Activated naive CD4-positive, alpha-beta T cell treated with anti-CD3 and anti-CD28 coated beads, Interleukin-2, amount 50 U/mL, for 24 hours (primary cell): ENCODE results near the gene SBSN.

Experiments
- H3K27ac Mint-ChIP-seq: one replicate; pipeline ENCODE4 v1.8.0; 2021; ENCODE audit warnings: mild to moderate bottlenecking, mixed read lengths
- H3K27me3 Mint-ChIP-seq: one replicate; pipeline ENCODE4 v1.8.0; 2021; ENCODE audit warnings: mixed read lengths
- H3K36me3 Mint-ChIP-seq: one replicate; pipeline ENCODE4 v1.8.0; 2021; ENCODE audit warnings: mixed read lengths
- H3K4me1 Mint-ChIP-seq: one replicate; pipeline ENCODE4 v1.8.0; 2021; ENCODE audit warnings: mixed read lengths
- H3K4me3 Mint-ChIP-seq: one replicate; pipeline ENCODE4 v1.8.0; 2021; ENCODE audit warnings: mild to moderate bottlenecking, mixed read lengths
- H3K9me3 Mint-ChIP-seq: one replicate; pipeline ENCODE4 v1.8.0; 2021; ENCODE audit warnings: mixed read lengths

Gene SBSN

DNA sequence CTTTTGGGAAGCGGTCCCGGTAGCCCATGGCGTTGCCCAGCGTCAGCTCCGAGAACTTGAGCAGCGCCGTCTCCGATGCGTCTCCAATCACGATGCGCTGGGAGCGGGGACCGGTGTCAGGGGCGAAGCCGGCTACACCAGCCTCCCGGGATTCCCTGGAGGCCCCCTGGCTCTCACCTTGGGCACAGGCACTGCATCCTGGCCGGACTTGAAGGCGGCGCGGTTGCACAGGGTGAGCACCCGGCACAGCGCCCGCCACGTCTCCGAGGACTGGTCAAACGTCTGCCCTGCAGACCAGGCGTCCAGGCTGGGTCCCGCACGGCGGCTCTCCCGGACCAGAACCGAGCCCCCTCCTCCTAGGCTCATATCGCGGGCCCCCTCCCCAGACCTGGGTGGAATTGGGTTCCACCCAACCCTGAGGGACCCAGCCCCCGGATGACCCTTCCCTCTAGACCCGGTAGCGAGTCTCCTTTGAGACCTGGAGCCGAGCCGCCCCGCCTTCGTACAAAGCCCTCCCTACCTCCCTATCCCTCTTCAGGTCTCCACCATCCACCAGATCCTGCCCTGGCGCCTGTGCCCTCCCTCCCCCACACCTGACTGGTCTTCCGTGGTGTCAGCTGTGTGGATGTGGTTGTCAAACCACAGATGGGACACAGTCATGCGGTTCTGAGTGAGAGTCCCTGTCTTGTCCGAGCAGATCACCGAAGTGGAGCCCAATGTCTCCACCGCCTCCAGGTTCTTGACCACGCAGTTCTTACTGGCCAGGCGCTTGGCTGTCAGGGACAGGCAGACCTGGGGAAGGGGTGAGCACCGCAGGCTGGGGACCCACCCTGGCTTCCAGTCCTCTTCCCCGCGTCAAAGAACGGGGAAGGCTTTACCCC lies 30.5 kb upstream of the SBSN start:
- no peak overlapping the region for H3K4me3 Mint-ChIP-seq
- peaks cover 31% of the 10 kb centered on the region for H3K27me3 Mint-ChIP-seq

DNA sequence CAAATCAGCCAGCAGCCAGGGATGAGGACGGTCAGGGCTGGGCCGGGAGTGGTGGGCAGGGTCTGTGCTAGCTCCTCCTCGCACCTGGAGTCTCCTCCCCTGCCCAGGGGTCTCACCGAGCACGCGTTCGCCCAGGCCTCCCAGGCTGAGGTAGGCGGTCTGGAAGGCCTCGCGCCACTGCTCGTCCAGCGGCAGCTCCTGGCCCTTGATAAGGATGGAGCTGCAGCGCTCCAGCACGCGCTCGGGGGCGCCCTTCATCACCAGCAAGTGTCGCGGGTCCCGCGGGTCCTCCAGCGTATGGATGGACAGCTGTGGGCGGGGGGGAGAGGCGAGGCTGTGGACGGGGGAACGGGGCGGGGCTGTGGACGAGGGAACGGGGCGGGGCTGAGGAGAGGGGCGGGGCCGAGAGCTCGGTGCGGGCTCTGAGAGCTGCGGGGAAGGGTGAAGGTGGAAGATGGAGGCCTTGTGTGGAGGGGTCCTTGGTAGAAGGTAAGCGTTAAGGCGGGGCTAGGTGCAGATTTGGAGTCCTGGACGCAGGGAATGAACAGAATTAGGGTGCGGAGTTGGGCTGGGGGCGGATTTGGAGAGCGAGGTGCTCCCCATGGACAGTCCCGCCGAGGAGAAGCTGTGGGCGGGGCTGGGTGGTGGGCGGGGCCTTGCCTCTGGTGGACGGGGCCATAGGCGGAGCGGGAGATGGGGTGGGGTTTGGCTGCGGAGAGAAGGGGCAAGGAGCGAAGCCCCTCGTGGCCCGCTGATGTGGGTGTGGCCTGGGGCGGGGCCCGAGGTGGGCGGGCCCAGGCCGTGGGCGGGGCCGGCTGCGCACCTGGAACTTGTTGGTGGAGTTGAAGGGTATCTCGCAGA lies 29.7 kb upstream of the SBSN start:
- Mint-ChIP-seq H3K4me3 (peak overlapping the region; percentile 83), H3K27me3 (peaks cover 30% of the 10 kb centered on the region), H3K4me1 (peaks cover 9% of the 10 kb centered on the region), H3K9me3 (no peaks in the 10 kb centered on the region), H3K27ac (no peak overlapping the region), H3K36me3 (peaks cover 2% of the 10 kb centered on the region)

More for the DNA sequence above, 30.5 kb upstream of the SBSN start:
- no peak overlapping the region for H3K27ac Mint-ChIP-seq
- H3K9me3 Mint-ChIP-seq: no peaks in the 10 kb centered on the region
- peaks cover 9% of the 10 kb centered on the region for H3K4me1 Mint-ChIP-seq
- peaks cover 2% of the 10 kb centered on the region for H3K36me3 Mint-ChIP-seq

DNA sequence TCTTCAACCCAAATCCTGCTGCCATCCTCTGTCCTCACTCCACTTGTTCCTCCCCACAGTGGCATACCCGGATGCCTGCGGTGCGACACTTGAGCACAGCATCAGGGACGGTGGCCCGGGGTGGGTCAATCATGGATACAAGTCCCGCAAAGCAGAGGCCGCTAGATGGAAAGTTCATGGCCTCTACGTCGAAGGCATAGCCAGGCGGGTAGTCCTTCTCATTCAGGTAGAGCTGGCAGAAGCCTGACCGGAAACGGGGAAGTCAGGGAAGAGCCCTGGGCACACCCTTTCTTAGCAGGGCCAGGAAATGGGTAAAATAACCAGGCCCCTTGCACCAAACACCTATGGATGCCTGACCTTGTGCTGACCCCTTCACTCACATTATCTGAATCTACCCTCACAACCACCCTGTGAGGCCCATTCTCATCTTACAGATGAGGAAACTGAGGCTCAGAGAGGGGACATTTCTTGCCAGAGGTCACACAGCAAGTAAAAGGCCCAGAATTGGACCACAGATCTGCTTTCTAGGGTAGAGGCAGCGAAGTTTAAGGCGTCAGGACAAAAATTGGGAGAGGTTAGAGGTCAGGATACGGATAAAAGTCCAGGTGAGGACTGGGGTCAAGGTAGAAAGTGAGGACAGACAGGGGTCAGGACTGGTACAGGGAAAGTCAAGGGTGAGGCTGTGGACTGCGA lies 28.9 kb upstream of the SBSN start:
- peak overlapping the region; percentile 80 for H3K4me3 Mint-ChIP-seq

DNA sequence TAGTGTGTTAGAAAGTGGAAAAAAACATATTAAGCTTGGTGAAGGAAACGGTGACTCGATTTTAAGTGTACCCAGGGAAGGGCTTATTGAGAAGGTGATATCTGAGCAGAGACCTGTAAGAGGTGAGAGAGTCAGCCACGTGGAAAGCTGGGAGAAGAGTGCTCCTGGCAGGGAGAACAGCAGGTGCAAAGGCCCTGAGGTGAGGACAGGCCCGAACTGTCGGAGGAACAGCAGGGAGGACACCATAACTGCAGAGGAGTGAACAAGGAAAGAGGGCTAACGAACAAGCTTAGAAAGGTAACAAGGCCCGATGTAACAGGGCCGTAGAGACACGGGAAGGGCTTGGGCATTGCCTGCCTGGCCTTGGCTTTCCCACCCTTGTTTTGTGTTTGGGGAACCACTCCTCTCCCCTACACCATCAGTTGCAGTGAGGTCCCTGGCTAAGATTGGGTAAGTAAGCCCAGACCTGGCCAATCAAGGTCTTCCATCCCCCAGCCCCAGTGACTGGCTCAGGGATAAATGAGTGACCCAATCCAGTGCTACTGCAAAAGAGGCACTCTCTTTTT lies 28.0 kb upstream of the SBSN start:
- H3K4me3 Mint-ChIP-seq: no peak overlapping the region
- peaks cover 9% of the 10 kb centered on the region for H3K4me1 Mint-ChIP-seq
- H3K27me3 Mint-ChIP-seq: peaks cover 17% of the 10 kb centered on the region
- no peaks in the 10 kb centered on the region for H3K36me3 Mint-ChIP-seq
- peak overlapping the region; percentile 71 for H3K27ac Mint-ChIP-seq
- H3K9me3 Mint-ChIP-seq: no peaks in the 10 kb centered on the region

More for the DNA sequence above, 28.9 kb upstream of the SBSN start:
- Mint-ChIP-seq H3K4me1 (peaks cover 9% of the 10 kb centered on the region), H3K27me3 (peaks cover 24% of the 10 kb centered on the region), H3K36me3 (peaks cover under 1% of the 10 kb centered on the region), H3K27ac (no peak overlapping the region), H3K9me3 (no peaks in the 10 kb centered on the region)

DNA sequence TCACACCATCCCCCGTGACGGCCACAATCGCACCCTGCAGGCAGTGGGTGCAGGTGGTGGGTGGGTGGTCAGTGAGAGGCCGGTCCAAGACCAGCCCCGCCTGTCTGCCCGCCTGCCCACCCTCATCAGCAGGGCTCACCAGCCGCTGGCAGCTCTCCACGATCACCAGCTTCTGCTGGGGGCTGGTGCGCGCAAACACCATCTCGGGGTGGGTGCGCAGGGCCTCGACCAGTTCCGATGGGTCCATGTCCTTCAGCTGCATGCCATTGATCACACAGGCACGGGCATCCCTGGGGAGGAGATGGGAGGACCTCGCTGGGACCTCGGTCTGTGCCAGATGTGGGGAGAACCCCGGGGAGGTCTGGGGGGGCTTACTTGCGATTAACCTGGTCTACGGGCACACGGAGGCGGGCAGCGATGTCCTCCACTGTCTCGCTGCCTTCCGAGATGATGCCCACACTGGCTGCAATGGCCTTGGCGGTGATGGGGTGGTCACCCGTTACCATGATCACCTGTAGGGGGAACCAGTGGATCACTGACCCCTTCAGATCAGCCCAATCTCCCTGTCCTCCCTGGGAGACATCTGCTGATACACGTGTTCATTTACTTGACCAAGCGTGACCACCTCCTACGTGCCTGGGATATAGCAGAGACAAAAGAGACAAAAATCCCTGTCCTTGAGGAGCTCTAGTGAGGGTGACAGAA lies 27.3 kb upstream of the SBSN start:
- peaks cover 9% of the 10 kb centered on the region for H3K4me1 Mint-ChIP-seq
- peaks cover 13% of the 10 kb centered on the region for H3K27me3 Mint-ChIP-seq
- H3K4me3 Mint-ChIP-seq: no peak overlapping the region
- no peak overlapping the region for H3K27ac Mint-ChIP-seq
- peaks cover 3% of the 10 kb centered on the region for H3K36me3 Mint-ChIP-seq
- no peaks in the 10 kb centered on the region for H3K9me3 Mint-ChIP-seq

DNA sequence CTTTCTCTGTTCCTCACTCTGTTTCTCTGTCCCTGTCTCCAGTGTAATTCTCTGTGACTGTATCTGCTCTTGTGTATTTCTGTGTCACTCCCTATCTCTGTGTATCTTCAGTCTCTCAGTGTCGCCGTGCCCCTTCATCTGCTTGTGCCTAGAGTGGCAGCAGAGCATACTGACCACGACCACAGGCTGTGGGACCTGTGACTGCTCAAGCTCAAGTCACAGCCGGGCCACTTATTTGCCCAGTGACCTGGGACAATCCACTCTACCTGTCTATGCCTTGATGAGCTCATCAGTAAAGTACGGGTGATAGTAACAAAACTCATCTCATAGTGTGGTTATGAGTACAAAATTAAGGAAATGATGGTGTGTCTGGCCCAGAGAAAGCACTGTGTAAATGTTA lies 26.0 kb upstream of the SBSN start:
- no peak overlapping the region for H3K27ac Mint-ChIP-seq
- no peaks in the 10 kb centered on the region for H3K9me3 Mint-ChIP-seq

DNA sequence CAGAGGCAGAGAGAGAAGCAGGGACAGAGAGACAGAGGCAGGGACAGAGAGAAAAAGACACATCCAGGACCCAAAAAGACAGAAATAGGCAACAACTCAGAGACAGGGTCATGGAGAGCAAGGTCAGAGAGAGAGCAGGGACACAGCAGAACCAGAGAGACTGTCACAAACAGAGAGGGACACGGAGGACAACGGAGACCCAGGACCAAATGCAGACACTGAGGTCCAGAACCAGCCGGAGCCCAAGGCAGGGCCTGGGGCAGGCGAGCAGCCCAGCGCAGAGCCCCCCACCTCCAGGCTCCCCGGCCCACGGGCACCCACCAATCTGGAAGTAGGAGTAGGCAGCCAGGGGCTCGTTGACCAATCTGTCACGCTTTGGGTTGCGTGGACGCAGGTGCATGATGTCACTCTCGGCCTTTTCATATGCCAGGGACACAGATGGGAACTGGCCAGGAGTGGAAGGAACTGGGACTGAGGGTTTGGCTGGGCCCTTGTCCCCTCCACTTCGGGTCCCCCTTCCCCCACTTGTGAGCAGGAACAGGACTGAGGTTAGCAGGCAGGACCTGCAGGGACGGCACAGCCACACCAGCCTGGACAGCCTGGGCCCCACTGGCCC lies 25.4 kb upstream of the SBSN start:
- Mint-ChIP-seq H3K9me3 (no peaks in the 10 kb centered on the region), H3K27ac (no peak overlapping the region)

More for the DNA sequence above, 26.0 kb upstream of the SBSN start:
- peaks cover 5% of the 10 kb centered on the region for H3K36me3 Mint-ChIP-seq
- H3K4me3 Mint-ChIP-seq: no peak overlapping the region
- H3K4me1 Mint-ChIP-seq: peaks cover 12% of the 10 kb centered on the region
- H3K27me3 Mint-ChIP-seq: peaks cover 6% of the 10 kb centered on the region

DNA sequence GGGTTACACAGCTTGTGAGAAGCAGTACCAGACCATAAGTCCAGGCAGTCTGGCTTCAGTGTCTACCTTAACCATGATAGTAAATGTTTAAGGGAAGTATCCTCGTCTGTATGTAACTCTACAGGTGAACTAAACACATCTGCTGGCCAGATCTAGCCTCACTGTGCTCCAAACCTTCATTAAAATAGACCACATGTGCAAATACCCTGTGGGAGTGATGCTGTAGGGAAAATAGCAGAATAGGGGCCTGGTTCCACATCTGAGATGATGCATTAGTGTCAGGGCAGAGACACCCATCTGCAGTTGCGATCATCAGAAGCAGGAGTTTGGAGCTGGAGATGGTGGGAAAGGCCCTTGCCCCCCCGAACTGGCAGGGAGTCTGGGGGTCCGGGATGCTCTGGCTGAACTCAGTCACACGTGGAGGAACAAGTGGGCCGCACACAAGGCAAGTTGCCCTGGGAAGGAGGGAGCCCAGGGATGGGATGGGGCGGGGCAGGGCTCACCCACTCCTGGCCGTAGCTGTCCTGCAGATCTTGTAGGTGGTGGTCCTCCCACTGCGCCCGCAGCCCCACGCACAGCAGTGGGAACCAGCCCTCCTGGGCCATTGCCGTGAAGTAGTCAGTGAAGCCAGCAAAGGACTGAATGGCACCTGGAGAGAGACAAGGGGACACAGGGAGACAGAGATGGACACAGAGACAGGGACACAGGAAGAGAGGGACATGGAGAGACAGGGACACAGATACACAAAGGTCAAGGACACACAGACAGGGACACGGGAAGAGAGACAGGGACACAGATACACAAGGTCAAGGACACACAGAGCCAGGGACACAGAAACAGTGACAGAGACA lies 24.6 kb upstream of the SBSN start:
- H3K27me3 Mint-ChIP-seq: peaks cover 3% of the 10 kb centered on the region
- peaks cover 17% of the 10 kb centered on the region for H3K4me1 Mint-ChIP-seq
- no peak overlapping the region for H3K4me3 Mint-ChIP-seq
- peaks cover 10% of the 10 kb centered on the region for H3K36me3 Mint-ChIP-seq
- H3K9me3 Mint-ChIP-seq: no peaks in the 10 kb centered on the region
- H3K27ac Mint-ChIP-seq: no peak overlapping the region

More for the DNA sequence above, 25.4 kb upstream of the SBSN start:
- Mint-ChIP-seq H3K4me1 (peaks cover 14% of the 10 kb centered on the region), H3K36me3 (peaks cover 9% of the 10 kb centered on the region), H3K27me3 (peaks cover 5% of the 10 kb centered on the region), H3K4me3 (no peak overlapping the region)

DNA sequence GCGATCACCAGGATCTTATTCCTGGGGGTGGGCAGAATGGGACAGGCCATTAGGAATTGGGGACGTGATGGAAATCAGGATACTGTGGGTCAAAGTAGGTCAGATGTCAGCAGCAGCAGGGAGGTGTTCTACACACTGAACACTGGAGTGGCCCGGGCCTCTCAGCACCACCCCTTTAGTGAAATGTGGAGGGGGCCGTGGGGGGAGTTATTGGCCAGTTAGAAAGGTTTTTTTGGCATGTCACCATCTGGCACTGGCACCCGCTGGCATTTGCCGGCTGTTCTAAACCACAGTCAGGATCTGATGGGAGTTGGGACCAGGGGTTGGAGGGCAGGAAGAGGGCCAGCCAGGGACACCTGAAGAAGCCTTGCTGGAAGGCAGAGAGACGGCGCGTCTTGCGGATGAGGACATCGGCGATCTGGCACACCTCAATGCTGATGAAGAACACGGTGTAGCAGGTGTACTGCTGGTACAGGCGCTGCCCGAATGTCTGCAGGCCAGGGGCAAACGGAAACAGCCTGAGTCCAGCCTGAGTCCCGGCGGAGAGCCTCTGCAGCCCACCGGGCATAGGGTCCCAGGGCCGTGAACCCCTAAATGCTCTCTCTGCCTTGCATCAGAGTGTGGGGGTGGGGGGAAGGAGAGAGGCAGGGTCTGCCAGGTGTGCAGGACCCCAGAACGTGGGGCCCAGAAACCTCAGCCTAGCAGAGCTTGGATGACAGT lies 23.1 kb upstream of the SBSN start:
- peaks cover 25% of the 10 kb centered on the region for H3K4me1 Mint-ChIP-seq
- H3K9me3 Mint-ChIP-seq: no peaks in the 10 kb centered on the region
- peaks cover 12% of the 10 kb centered on the region for H3K36me3 Mint-ChIP-seq
- H3K4me3 Mint-ChIP-seq: no peak overlapping the region
- H3K27me3 Mint-ChIP-seq: no peaks in the 10 kb centered on the region
- no peak overlapping the region for H3K27ac Mint-ChIP-seq

DNA sequence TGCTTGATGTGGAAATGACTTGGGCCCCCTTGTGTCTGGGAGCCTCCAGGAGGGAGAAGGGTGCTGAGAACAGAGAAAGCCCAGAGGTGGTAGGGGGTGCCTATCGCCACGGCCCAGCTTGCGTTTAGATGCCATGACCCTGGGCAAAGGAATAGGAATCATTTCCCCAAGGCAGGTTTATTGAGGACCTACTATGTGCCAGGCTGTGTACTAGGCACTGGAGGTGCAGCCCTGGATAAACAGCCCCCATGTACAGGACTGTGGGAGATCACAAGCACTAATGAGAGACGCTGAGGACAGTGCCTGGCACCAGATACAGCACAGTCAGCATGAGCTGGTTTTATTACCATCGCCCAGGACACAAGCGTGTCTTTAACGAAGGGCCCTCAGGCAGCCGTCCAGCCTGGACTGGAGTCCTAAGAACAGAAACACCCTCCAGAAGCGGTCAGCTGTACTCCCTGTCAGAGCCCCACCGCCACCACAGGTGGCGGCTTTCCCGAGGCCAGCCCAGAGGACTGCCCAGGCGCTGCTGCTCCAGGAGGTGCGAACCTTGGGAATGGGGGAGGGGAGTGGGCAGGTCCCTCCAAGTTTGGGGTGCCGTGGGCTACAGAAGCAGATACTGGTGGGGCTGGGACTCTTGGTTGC lies 21.9 kb upstream of the SBSN start:
- no peak overlapping the region for H3K27ac Mint-ChIP-seq
- H3K9me3 Mint-ChIP-seq: no peaks in the 10 kb centered on the region
- H3K27me3 Mint-ChIP-seq: no peaks in the 10 kb centered on the region
- H3K36me3 Mint-ChIP-seq: peaks cover 12% of the 10 kb centered on the region
- H3K4me3 Mint-ChIP-seq: no peak overlapping the region
- H3K4me1 Mint-ChIP-seq: peaks cover 28% of the 10 kb centered on the region

DNA sequence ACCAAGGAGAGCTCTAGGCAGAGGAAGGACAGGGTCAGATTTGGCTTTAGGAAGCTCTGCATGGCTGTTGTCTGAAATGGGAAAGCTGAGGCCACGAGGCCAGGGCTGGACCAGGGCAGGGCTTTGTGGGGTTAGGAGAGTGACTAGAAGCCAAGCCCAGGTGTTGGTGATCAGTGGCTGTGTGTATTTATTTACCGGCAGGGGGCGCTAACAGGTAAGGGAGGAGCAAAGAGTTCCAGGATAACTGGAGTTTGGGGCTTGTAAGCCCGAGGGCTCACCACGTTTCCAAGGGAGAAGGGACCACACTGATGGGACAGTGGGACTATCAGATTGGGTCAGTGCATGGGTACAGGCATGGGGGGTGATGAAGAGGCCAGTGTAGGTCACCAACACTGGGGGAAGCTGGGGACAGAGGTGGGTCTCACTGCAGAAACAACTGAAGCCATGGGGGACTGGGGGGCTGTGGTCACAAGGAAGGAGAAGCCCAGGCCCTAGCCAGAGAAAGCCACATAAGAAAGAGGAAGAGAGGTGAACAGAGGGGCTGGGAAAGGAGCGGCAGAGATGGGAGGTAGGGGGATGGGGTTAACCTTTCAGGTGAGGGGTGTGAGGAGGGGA lies 21.2 kb upstream of the SBSN start:
- Mint-ChIP-seq H3K27ac (peak overlapping the region; percentile 5), H3K27me3 (no peaks in the 10 kb centered on the region)

DNA sequence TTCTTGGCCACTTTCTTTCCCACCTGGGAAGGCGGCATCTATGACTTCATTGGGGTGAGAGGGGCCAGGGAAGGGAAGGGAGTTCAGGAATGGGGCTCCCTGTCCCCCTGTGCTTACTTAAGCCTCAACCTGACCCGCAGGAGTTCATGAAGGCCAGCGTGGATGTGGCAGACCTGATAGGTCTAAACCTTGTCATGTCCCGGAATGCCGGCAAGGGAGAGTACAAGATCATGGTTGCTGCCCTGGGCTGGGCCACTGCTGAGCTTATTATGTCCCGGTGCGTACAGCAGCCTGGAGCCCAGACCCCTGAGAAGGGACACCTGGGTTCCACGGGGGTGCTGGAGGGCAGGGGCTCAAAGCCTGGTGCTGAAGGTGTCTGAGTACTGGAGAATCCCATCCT lies 18.4 kb upstream of the SBSN start:
- Mint-ChIP-seq H3K27me3 (no peaks in the 10 kb centered on the region), H3K4me3 (peak overlapping the region; percentile 95), H3K9me3 (no peaks in the 10 kb centered on the region), H3K27ac (peak overlapping the region; percentile 96), H3K4me1 (peaks cover 37% of the 10 kb centered on the region), H3K36me3 (peaks cover 12% of the 10 kb centered on the region)

More for the DNA sequence above, 21.2 kb upstream of the SBSN start:
- Mint-ChIP-seq H3K4me3 (no peak overlapping the region), H3K4me1 (peaks cover 35% of the 10 kb centered on the region), H3K9me3 (no peaks in the 10 kb centered on the region), H3K36me3 (peaks cover 12% of the 10 kb centered on the region)
